HG03342 (cell line): Measurements from ENCODE around the gene EPS8L1.
"Not testable (repeated sequence)": the region's sequence is repeated elsewhere in the genome, so short reads cannot be mapped to it uniquely, and the experiment has no call there.

ENCODE experiments used
- ATAC-seq: cut with Tn5 transposase; IDR thresholded peaks from one replicate; pipeline ENCODE4 v1.9.1; 2021; ENCODE audit warnings: mild to moderate bottlenecking, moderate library complexity; ENCODE audit not compliant: unreplicated experiment

The EPS8L1 gene

GRCh38 chr19:55075371-55075998 is at the start of gene EPS8L1:
EPS8L1 (plus strand) TSS chr19:55075869; CDS start chr19:55076445, 576 bp downstream.
- no peak for ATAC-seq

GRCh38 chr19:55027140-55027471 is 48.6 kb upstream of the EPS8L1 start:
- not testable (repeated sequence) for ATAC-seq

DNA sequence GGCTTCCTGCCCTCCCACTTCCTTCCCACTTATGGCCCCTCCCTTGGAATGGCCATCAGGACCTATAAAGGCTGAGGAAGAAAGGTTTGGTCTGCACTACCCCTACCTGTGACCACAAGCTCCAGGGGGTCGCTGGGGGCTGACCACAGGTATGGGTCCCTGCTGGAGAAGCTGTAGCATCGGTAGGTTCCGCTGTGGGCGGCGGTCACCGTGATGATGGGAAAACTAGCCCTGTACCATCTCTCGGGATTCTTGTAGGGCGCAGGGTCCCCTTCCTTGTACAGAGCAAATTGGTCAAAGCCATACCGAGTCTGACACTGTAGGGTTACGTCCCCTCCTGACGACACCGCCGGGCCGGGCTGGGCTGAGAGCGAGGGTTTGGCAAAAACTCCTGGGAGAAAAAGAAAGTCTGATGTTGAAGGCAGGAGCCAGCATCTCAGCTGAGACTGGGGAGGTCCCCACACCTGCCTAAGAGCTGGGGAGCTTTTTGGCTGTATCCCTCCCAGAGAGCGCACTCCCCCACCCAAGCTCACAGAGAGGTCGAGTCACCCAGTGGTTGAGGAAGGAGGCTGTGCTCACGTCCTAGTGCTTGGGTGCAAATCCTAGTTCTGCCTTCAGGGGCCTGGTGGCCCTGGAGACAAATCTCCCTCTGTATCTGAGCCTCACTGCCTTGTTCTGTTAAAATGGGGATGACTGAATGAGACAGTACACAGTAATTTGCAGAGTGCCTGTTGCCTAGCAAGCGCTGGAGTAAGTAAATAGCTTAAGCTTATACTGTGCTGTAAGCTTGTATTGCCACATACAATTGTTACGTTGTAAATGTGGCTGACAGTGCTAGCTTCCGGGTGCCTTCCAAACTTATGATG is 48.0 kb upstream of the EPS8L1 start:
- no peak for ATAC-seq

- no peak for ATAC-seq
Observed at GRCh38 chr19:55028757-55029156, 46.9 kb upstream of the EPS8L1 start.

DNA sequence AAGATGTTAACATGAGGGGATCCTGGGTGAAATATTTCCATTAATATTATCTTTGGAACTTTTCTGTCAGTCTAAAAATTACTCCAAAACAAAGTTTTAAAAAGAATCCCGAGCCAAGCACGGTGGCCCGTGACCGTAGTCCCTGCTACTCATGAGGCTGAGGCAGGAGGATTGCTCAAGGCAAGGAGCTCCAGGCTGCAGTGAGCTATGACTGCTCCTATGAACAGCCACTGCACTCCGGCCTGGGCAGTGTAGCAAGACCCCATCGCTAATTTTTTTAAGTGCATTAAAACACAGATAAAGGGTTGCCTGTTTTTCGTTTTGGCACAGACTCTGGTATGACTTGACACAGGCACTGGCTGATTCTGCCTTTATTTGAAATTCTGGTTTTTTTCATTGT is 44.5 kb upstream of the EPS8L1 start:
- no peak for ATAC-seq

DNA sequence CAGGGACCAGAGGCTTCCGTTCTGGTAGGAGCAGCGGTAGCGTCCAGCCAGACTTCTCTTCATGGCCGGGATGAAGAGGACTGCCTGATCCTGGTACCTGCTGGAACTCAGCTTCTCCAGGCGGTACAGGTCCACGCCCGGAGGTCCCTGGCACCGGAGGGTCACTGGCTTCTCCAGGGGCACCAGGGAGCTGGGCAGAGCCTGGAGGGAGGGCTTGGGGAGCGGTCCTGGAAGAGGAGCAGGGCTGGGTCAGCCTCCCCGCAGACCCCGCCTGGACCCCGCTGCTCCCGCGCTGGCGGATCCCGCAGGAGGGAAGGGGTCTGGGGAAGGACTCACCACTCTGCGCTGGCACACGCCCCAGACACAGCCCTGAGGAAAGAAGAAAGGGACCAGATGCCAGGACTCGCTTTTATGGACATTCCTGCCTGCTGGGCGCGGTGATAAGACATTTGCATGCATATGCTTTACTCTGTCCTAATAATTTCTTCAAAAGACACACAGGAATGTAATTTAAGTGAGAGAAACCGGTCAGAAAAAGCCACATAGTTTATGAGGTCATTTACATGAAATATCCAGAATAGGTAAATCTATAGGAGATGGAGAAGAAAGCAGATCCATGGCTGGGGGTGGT is 43.4 kb upstream of the EPS8L1 start:
- ATAC-seq: no peak

DNA sequence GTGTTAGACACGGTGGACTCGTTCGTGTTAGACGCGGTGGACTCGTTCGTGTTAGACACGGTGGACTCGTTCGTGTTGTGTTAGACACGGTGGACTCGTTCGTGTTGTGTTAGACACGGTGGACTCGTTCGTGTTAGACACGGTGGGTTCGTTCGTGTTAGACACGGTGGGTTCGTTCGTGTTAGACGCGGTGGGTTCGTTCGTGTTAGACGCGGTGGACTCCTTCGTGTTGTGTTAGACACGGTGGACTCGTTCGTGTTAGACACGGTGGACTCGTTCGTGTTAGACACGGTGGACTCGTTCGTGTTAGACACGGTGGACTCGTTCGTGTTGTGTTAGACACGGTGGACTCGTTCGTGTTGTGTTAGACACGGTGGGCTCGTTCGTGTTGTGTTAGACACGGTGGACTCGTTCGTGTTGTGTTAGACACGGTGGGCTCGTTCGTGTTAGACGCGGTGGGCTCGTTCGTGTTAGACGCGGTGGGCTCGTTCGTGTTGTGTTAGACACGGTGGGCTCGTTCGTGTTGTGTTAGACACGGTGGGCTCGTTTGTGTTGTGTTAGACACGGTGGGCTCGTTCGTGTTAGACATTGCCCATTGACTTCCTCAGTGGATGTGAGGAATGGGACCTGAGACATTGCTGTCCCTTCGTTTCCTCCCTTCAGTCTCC is 42.6 kb upstream of the EPS8L1 start:
- ATAC-seq: not testable (repeated sequence)

GRCh38 chr19:55034751-55035150 is 40.9 kb upstream of the EPS8L1 start:
- ATAC-seq: no peak

- ATAC-seq: no peak
Observed at GRCh38 chr19:55036058-55036457, 39.6 kb upstream of the EPS8L1 start.

DNA sequence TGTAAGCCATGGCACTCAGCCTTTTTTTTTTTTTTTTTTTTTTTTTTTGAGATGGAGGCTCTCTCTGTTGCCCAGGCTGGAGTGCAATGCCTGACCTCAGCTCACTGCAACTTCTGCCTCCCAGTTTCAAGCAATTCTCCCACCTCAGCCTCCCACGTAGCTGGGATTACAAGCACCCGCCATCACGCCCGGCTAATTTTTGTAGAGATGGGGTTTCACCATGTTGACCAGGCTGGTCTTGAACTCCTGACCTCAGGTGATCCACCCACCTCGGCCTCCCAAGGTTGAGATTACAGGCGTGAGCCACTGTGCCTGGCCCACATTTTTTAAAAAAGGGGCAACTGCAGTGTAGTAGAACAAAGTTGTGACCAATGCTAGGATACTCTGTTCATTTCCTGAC is 38.1 kb upstream of the EPS8L1 start:
- ATAC-seq: not testable (repeated sequence)

GRCh38 chr19:55040654-55041053 is 35.0 kb upstream of the EPS8L1 start:
- not testable (repeated sequence) for ATAC-seq

DNA sequence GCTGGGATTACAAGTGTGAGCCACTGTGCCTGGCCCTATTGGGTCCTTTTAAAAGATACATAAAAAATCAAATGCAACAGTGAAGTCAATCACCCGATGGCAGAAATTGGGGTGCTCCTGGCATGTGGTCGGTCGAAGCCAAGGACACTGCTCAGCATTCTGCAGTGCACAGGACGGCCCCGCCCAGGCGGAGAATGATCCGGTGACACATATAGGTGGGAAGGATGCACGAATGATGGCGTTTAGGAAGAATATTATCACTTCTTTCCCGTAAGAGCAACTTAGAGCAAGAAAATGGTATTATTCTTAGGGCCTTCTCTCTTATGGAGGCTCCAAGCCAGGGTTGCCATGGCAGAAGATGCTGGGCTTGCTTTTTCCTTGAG is 34.4 kb upstream of the EPS8L1 start:
- ATAC-seq: no peak

DNA sequence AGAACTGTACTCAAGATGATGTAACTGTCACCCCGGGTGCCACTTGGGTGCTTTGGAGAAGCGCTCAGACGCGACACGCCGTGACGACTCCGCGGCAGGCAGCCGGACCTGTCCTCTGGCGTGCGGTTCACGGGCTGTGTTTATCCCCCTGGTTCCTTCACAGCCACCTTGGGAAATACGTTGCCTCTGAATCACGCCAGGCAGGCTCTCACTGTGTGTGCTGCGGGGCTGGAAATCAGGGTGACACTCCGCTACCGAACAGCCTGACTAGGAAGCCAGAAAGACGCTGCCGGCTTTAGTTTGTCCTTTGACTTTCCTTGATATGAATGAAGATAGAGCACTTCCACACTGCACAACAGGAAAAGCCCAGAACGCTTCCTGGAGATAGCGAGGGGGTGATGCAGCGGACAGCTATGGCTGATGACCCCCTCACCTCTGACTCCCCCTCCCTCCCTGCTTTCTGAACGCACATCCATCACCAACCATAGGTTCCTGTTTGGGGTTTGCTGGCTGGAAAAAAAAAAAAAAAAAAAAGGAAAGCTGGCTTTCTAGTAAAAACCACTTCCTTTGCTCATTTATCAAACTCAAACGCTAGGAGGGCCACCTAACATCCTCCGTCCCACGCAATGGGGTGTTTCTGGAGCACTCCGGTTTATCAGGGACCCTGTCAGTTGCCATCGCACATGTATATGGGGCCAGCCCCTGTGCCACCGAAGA is 33.9 kb upstream of the EPS8L1 start:
- ATAC-seq: no peak

GRCh38 chr19:55042344-55042678 is 33.4 kb upstream of the EPS8L1 start:
- ATAC-seq: no peak

GRCh38 chr19:55042688-55043087 is 33.0 kb upstream of the EPS8L1 start:
- ATAC-seq: no peak

DNA sequence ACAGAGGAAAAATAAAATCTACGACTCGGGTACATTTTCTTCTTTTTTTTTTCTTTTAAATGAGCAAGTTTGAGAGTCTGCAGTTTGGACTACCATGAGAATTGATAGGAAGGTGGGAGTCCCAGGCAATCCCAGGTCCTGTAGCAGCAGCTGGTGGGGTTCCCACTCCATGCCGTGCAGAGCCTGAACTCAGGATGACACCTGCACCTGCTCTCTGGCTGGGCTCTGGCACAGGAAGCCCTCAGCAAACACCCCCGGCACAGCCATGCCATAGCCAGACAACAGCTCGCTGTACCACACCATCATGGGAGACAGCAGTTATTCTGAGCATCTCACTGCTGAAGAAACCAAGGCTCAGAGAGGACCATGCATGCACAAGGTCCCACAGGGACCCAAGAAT is 31.4 kb upstream of the EPS8L1 start:
- ATAC-seq: no peak

DNA sequence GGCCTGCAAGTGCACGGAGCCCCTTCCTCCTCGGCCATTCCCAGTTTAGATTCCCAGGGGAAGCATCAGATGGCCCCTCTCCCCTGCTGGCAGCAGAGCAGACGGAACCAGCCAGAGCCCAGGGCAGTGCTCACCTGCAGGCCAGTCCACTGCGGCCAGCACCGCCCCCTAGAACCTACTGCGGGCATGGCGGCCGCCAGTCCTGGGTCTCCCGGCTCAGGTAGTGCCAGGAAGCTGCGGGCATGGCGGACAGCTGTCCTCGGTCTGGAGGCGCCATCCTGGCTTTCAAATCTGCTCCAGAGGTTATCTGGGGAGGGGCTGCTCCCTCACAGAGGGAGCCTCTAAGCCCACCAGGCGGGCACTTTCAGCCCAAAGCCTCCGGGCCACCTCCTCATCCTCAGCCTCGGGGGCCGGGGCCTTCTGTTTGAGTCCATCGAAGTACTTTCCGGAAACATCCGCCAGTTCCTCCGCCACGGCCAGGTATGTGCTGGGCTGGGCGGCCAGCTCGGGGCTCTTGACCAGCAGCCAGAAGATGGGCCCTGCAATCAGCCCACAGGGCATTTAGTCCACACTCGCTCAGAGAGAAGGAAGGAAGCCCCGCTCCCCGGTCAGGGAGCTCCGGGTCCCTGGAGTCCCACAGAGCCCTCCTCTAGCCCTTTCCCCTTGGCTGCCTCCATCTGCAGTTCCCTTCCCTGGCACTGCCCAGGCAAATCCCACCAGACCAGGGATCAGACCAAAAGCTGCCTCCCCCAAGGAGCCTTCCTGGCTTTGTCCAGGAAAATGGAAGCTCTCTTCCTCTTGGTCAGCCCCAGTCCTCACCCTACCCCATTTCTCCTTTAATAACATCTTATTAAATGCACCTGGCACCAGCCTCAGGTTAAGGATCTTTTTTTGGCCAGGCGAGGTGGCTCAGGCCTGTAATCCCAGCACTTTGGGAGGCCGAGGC is 30.6 kb upstream of the EPS8L1 start:
- ATAC-seq: no peak

DNA sequence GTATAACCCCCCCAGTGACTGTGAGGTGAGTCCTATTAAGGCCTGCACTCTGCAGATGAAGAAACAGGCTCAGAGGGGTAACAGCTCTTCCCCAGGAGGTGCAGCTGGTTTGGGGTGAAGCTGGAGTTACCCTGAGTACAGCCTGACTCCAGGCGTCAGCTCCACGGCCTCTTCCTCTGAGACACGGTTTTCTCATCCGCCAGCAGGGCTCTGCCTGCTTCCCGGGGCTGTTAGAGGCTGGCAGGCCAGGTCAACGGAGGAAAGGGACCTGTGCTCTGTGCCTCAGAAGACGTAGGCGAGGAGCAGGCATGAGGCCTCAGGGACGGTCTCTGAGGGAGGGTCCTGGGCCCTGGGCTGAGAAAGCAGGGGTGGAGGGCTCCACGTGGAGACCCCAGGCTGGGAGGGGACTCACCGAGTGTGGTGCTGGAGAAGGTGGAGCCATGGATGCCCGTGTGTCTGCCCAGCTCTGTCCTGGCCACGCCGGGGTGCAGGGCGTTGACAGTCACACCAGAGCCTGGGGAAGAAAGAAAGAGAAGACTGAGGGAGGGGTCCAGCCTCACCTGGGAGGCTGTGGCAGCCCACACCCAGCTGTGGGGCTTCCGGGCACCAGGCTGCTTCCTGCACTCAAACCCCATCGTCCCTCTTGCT is 28.6 kb upstream of the EPS8L1 start:
- ATAC-seq: no peak

DNA sequence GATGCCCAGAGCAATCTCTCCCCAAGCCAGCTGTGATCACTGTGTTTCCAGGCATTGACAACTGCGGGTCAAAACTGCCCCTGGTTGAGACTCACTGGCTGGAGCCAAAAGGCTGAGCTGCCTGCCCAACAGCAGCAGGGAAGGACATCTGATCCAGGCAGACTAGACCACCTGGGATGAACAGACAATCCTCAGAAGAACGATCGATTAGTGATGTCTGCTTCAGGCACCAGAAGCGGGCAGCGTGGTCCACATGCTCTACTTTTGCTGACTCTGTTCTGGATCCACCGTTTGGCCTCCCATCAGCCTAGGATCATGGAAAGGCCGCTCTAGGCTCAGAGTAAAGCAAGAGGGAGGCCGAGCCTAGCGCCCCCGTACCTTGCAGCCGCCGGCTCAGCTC is 27.7 kb upstream of the EPS8L1 start:
- no peak for ATAC-seq
